H1 (cell line): Measurements from ENCODE around the gene PDE8A. TPM values are rescaled to one million over a fixed set of nuclear protein-coding genes. Genes with fewer than 3 reads are reported as not detected.

Experiments
- ATF3 ChIP-seq: IDR thresholded peaks from 2 replicates; pipeline ENCODE4 v1.6.1; 2011; ENCODE audit warnings: low read depth, mild to moderate bottlenecking, low read length; ENCODE audit not compliant: insufficient read depth
- HDAC6 ChIP-seq: IDR thresholded peaks from one replicate; pipeline ENCODE4 v1.7.1; 2012; ENCODE audit warnings: low read depth, mild to moderate bottlenecking, inconsistent platforms, low read length, moderate library complexity
- JUND ChIP-seq: IDR thresholded peaks from 2 replicates; pipeline ENCODE4 v1.6.1; 2011; ENCODE audit warnings: mild to moderate bottlenecking, improper control_type of control experiment, low read length
- KDM1A ChIP-seq: fragments of 200-600, 300-600 bp; sonication (generic); IDR thresholded peaks from 2 replicates; pipeline ENCODE4 v1.7.1; 2016; ENCODE audit warnings: mild to moderate bottlenecking, low read length, borderline replicate concordance
- SP1 ChIP-seq: IDR thresholded peaks from 2 replicates; pipeline ENCODE4 v1.6.1; 2011; ENCODE audit warnings: low read depth, low read length
- polyA plus RNA-seq, 7 experiments: library from polyadenylated mRNA; depleted of rRNA in 3 of 7; stranded (reverse) in 5 of 7; unstranded in 2 of 7; fragments of >200 nt in 5 of 7; fragments of 200-250 nt in 2 of 7; gene quantifications; 1 replicate in 5 of 7; 2 replicates in 1 of 7; 4 replicates in 1 of 7; pipeline versions ENCODE4 v1.2.1 to v1.2.3, GENCODE V29; 2011 to 2013; ENCODE audit warnings: missing spikeins in 2 of 7, mixed read lengths in 2 of 7
- total RNA-seq: library from RNA; stranded (reverse); fragmentation: NEBNext Ultra II Directional; extraction: Animal tissue kit (Norgen Biotek cat#: 25700); gene quantifications from 2 replicates; pipeline ENCODE4 v1.2.1, GENCODE V29; 2021

Gene PDE8A
- total and polyA plus RNA-seq, 2 of the 8 experiments (the other 6 are each of a cell fraction or from before 2014, with no cell fraction given) = 6.9 to 7.8 TPM

GRCh38 chr15:85007741-85008397 is 26.2 kb downstream of the PDE8A start (continued):
- no peak for TF ChIP-seq HDAC6
- TF ChIP-seq ATF3 = no peak
- TF ChIP-seq JUND = no peak
- no peak for TF ChIP-seq KDM1A
- TF ChIP-seq SP1 = no peak
